Measurements from ENCODE around the gene SEPTIN8.

GRCh38 chr5:132729896-132730295, 47.1 kb downstream of the SEPTIN8 start:
- TF ChIP-seq REST (IDR thresholded peaks at IDR 0.05; ENCODE audit: insufficient read depth in 1 of 2, low read depth in 2 of 2, low read length in 2 of 2) (no peak), SIN3A (IDR thresholded peaks at IDR 0.05; ENCODE audit: borderline replicate concordance, insufficient read depth, low read length) (no peak), POLR2AphosphoS5 (IDR thresholded peaks at IDR 0.05; ENCODE audit: low read depth, low read length) (no peak)

Measured in PFSK-1 (cell line).